Neutrophil (primary cell): ENCODE measurements around the gene LCMT1.

Experiments used
- H3K27ac ChIP-seq: fragments of 200-600 bp; sonication (generic); 2 replicates; pipeline ENCODE4 v1.5.1; 2016; ENCODE audit warnings: mild to moderate bottlenecking, moderate library complexity
- H3K27me3 ChIP-seq: fragments of 200-600 bp; sonication (generic); 2 replicates; pipeline ENCODE4 v1.6.0; 2016; ENCODE audit warnings: mild to moderate bottlenecking
- H3K36me3 ChIP-seq: fragments of 200-600 bp; sonication (generic); 2 replicates; pipeline ENCODE4 v1.5.1; 2017
- H3K4me1 ChIP-seq, 2 experiments: fragments of 200-600 bp in 1 of 2; sonication (generic) in 1 of 2; 1 replicate in 1 of 2; 2 replicates in 1 of 2; pipeline versions ENCODE4 v1.5.1 to v1.6.1; 2013 to 2016; ENCODE audit warnings: low read depth in 1 of 2, low read length in 1 of 2, mild to moderate bottlenecking in 1 of 2, moderate library complexity in 1 of 2; ENCODE audit not compliant: control insufficient read depth in 1 of 2, insufficient read depth in 1 of 2
- H3K4me3 ChIP-seq, 2 experiments: fragments of 200-600 bp in 1 of 2; sonication (generic) in 1 of 2; 1 replicate in 1 of 2; 2 replicates in 1 of 2; pipeline ENCODE4 v1.5.1; 2013 to 2016; ENCODE audit warnings: low read depth in 1 of 2, low read length in 1 of 2, mild to moderate bottlenecking in 1 of 2, moderate library complexity in 1 of 2
- H3K9me3 ChIP-seq: fragments of 200-600 bp; sonication (generic); 2 replicates; pipeline ENCODE4 v1.5.1; 2016
- TF ChIP-seq, protein P1 (sequence below): fragments of 200-600 bp; sonication (generic); IDR thresholded peaks from 2 replicates; pipeline ENCODE4 v1.5.1; 2016; ENCODE audit warnings: antibody characterized with exemption

The LCMT1 gene

DNA sequence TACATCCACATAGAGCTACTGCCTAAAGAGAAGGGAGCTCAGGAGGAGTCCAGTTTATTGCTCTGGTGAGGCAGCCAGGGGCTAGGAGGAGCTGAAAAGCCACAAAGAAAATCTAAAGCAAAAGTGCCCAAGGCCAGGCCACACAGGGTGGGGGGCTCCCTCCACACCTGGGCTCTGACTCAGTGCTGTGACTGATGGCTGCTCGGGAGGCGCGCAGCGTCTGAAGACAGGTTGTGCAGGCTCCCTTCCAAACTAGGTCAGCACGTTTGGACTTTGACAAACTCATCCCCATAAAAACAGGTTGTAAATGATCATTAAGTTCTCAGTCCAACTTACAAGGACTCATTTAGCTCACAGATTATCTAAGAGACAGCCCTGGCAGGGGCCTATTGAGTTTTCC is 22.2 kb upstream of the LCMT1 start:
- TF ChIP-seq, protein P1, sequence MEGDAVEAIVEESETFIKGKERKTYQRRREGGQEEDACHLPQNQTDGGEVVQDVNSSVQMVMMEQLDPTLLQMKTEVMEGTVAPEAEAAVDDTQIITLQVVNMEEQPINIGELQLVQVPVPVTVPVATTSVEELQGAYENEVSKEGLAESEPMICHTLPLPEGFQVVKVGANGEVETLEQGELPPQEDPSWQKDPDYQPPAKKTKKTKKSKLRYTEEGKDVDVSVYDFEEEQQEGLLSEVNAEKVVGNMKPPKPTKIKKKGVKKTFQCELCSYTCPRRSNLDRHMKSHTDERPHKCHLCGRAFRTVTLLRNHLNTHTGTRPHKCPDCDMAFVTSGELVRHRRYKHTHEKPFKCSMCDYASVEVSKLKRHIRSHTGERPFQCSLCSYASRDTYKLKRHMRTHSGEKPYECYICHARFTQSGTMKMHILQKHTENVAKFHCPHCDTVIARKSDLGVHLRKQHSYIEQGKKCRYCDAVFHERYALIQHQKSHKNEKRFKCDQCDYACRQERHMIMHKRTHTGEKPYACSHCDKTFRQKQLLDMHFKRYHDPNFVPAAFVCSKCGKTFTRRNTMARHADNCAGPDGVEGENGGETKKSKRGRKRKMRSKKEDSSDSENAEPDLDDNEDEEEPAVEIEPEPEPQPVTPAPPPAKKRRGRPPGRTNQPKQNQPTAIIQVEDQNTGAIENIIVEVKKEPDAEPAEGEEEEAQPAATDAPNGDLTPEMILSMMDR: no peak
- H3K4me1 ChIP-seq: no peaks in the 10 kb centered on the region
- H3K27ac ChIP-seq: no peak overlapping the region
- H3K27me3 ChIP-seq: no peaks in the 10 kb centered on the region
- no peaks in the 10 kb centered on the region for H3K9me3 ChIP-seq
- no peak overlapping the region for H3K4me3 ChIP-seq
- no peaks in the 10 kb centered on the region for H3K36me3 ChIP-seq

DNA sequence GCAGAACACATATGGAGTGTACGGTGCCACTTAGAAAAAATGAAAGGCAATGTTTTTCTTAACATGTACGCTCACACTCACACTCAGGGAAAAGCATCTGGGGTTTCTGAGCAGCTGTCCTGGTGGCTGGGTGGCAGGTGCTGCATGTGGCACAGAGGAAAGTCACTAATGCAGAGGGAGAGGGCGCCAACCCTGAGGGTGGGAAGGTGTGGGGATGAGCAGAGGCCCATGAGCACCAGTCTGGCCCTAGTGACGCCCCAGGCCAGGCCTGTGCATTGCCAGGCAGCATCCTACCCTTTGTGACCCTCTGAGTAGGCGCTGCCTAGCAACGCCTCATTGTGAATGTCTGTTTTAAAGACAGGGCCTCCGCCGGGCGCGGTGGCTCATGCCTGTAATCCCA is 19.1 kb upstream of the LCMT1 start:
- Histone ChIP-seq H3K27me3 (no peaks in the 10 kb centered on the region), H3K4me1 (no peaks in the 10 kb centered on the region), H3K9me3 (no peaks in the 10 kb centered on the region), H3K27ac (no peak overlapping the region), H3K4me3 (no peak overlapping the region), H3K36me3 (no peaks in the 10 kb centered on the region)
- TF ChIP-seq, protein P1: no peak

DNA sequence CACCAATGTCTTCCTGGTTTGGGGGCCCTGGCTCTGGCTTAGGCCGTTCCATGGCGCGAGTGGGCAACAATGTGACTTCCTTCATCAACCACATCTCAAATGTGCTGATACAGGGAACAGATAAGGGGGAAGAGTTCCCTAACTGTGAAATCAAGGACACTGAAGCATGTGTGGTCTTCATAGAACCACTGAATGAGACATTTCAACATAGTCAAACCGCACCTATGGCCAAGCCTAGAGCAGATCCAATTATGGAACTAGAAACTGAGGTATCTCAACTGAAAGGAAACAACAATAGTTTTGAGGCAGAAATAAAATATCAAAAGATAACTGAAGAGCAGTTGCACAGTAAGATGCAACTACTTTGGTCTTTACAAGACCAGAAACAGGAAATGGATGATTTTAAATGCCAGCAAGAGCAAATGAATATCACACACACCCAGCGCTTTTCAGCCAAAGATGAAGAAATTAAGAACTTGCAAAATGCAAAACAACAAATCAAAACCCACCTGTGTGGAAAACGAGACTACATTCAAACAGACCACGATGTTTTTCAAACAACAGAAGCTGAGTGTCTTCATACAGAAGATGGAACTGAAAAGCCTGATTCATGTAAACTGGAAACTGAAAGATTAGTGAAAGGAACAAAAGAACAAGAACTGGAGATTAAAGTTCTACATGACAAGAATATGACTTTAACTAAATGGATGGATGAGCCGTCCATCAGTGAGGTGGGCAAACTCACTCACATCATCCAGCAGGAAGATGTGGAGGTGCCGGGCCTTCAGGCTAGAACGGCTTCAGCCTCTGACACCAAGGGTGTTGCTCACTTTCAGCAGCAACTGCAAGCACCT is 18.1 kb upstream of the LCMT1 start:
- Histone ChIP-seq H3K36me3 (no peaks in the 10 kb centered on the region), H3K4me1 (no peaks in the 10 kb centered on the region), H3K9me3 (no peaks in the 10 kb centered on the region), H3K27ac (no peak overlapping the region), H3K27me3 (no peaks in the 10 kb centered on the region), H3K4me3 (no peak overlapping the region)
- TF ChIP-seq, protein P1: no peak

DNA sequence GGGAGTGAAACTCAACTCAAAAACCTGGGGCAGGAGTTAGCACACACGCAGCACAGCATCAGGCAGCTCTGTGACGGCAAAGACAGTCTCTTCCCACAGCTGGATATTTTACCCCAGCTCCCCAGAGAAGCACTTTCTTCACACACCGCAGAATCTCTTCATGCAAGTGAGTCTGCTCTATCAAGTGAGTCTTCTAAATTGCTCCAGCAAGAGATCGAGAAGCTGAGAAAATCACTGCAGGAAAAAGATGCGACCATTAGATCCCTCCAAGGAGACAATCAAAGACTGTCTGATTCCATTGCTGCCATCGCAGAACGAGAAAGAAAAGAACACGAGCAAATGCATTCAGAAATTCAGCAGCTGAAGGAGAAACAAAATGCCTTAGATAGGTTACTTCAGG is 16.9 kb upstream of the LCMT1 start:
- H3K27me3 ChIP-seq: no peaks in the 10 kb centered on the region
- TF ChIP-seq, protein P1: no peak
- no peak overlapping the region for H3K27ac ChIP-seq
- no peak overlapping the region for H3K4me3 ChIP-seq
- no peaks in the 10 kb centered on the region for H3K9me3 ChIP-seq
- H3K36me3 ChIP-seq: no peaks in the 10 kb centered on the region
- H3K4me1 ChIP-seq: no peaks in the 10 kb centered on the region

DNA sequence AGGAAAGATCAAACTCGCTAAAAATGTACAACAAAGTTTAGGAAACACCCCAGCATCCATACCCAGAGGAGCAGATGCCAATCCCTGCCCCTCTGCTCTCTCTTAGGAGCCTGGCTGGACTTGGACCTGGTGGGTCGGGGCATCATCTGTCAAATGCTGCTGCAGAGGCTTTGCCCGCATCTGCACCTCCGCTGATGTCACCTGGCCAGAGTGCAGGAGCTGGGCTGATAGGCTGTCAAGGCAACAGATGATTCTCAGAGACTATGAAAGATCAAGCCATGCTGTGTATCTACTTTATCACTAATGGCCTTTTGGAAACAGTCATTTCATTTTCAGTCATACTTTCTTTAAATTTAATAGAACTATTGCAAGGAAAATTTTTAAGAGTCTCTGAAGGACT is 15.9 kb upstream of the LCMT1 start:
- H3K4me3 ChIP-seq: no peak overlapping the region
- no peaks in the 10 kb centered on the region for H3K4me1 ChIP-seq
- TF ChIP-seq, protein P1: no peak
- no peaks in the 10 kb centered on the region for H3K9me3 ChIP-seq
- no peaks in the 10 kb centered on the region for H3K27me3 ChIP-seq
- no peaks in the 10 kb centered on the region for H3K36me3 ChIP-seq
- no peak overlapping the region for H3K27ac ChIP-seq
